GM19397 (cell line): ENCODE data around the gene VWF.
"Not testable (repeated sequence)": the region's sequence is repeated elsewhere in the genome, so short reads cannot be mapped to it uniquely, and the experiment has no call there.

Experiments
- ATAC-seq: cut with Tn5 transposase; IDR thresholded peaks from one replicate; pipeline ENCODE4 v1.9.1; 2021; ENCODE audit warnings: mild to moderate bottlenecking, moderate library complexity; ENCODE audit not compliant: unreplicated experiment

The VWF gene

DNA sequence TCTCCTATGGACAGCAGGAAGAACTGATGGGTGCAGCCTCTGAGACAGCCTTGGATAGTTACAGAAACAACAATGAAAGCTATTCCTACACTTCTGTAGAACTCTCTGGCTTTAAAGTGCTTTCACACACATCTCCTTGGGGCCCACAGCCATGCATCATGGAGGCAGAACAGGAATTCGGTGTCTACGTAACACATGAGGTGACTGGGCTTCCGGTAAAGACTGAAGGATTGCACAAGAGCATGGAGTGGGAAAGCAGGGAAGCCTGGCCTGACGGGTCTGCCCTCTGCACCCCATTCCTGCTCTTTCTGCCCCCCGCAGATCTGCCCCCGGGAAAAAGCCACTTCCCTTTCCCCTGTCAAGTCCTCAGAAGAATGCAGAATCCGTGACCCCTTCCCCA lies 82.6 kb downstream of the VWF start:
- ATAC-seq: no peak

DNA sequence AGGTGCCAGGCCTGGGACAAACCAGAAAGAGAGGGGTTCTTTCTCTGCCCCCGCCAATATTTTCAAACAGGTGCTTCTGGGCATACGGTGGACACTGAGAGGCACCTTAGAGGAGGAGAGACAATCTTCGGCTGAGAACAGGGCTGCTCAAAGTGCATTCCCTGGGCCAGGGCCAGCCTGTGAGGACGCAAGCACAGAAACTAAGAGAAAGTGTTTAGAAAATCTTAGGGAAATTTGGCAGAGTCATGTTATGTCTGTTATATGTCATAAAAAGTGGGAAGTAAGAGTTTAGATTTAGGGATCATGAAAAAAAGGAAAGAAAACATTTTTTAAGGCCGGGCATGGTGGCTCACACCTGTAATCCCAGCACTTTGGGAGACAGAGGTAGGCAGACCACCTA lies 83.7 kb downstream of the VWF start:
- no peak for ATAC-seq

DNA sequence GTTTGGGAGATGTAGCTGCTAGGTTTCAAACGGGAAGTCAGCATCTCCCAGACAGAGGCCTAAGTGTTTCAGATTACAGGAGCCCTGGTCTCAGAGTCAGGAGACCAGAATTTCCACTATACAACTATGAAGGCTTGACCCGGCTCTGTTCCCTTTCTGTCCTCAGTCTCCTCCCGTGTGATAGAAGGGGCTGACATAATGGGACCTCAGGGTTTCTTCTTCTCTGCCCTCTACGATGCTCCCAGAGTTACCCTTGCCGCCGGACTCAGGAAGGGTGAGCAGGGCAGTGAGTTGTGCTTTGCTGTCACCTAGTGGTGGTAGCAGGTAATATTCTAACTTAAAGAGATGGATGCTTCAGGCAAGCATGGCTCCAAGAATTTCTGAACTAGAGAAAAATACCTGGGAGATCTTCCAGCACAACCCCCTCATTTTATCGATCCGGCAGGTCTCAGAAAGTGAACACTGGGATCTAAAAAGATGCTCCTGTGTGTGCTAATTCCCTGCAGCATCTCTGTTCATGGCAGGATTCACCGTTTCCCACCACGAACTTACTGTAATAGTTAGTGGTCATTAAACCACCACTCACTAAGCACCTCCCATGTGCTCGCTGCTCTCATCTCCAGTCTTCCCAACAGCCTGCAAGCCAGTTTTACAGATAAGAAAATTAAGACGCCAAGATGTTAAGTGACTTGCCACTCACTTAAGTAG lies 84.4 kb downstream of the VWF start:
- ATAC-seq: no peak

DNA sequence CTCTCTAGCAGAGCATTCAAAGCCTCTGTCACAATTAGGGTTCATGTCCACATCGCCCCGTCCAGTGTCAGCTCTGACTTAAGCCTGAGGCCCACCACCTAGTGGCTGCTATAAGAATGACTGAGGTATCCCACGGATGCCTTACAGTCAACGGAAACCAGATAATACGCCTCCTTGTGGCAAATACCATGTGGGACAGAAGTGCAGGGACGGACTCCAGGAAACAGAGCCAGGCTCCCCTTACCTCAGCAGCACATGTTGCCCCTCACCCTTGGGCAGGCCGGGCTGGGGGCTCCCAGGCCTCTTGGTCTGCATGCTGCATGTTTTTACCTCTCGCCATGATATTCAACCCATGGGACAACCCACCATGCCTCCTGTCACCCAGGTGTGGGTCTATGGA lies 86.3 kb downstream of the VWF start:
- ATAC-seq: no peak

DNA sequence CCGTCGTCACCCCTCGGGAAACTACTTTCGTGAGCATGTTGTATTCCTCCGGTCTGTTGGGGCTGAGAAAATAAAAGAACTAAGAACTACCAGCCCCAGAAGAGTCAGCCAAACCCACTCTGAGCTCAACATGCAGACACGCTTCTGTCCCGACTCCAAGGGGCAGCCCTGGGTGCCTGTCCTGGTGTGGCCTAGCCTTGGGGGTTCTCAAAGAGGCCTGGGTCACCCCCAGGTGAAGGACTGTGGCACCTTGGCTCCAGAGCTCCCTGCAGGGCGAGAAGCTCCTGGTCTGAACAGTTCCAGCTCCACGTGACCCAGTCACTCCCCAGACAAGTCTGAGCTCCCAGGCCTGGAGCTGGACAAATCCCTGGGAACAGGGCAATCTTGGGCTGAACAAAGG lies 87.0 kb downstream of the VWF start:
- no peak for ATAC-seq

DNA sequence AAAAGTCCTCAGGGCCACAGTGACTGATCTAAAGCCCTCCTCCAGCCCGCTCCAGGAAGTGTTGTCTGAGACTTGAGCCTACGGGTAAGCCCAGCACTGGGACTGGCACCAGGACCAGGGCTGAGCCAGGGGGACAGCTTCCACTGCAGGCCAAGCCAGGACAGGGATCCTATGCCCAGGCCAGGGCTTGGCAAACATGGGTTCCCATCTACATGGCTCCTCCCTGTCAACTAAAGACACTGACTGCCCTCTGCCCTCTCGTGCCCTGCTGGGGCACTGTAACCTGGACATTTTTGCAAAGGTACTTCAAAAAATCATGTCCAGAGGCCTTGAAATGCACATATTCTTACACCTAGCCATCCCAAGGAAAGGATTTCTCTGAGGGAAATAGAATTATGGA lies 88.0 kb downstream of the VWF start:
- ATAC-seq: no peak

DNA sequence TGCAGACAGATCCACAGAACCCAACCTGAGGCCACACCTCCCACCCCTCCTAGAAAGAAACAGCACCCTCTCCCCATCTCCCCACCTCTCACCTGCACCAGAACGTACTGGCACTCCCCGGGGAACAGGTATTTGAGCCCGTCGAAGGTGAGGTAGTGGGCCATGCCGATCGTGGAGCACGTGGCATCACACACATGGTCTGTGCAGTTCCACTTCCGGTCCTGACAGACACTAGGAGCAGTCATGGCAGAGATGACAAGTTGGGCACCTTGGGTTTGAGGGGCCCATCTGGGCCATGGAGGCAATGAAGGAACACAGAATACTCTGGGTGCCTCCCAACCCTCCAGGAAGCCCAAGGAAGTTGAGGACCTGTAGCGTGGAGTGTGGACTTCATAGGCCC lies 89.9 kb downstream of the VWF start:
- no peak for ATAC-seq

DNA sequence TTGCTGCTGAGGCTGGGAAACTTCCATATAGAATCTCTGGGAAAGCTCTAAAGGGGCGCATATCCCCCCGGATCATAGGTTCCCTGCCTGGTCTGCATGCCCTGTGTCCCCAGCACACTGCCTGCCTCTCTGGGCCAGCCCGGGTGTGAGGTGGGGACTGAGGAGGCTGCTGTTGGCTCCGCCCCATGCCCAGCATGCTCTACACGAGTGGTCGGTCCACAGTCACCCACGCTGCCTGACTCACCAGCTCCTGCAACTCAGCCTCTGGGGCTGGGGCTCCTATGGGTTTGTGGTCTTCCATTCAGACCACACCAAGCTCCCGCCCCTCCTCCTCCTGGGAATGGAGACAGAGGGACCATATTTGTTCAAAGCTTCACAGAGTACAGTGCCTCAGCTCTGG lies 90.9 kb downstream of the VWF start:
- ATAC-seq: no peak

DNA sequence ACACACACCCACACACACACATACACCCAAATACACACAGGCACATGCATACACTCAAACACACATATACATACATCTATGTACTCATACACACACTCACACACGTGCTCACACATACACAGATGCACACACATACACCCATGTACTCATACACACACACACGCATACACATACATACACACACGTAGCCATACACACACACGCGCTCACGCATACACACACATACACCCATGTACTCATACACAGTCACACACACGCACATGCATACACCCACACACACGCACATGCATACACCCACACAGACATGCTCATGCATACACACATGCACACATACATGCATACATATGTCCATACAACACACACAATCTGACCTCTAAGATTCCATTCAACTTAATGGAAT lies 91.7 kb downstream of the VWF start:
- no peak for ATAC-seq

DNA sequence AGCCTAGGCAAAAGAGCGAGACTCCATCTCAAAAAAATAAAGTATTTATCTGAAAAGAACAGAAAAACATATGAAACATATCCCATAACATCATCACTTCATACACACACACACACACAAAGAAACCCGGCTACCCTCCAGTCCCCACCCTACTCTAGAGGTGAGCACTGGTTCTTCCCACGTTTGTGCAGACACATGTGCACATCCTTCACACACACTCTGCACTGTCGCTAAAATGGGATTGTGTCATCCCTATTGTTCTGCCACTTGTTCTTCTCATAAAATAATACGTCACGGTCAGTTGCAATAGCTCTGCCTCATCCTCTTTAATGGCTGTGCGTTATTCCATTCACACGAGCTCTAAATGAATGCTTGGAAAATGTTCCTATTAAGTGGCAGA lies 93.5 kb downstream of the VWF start:
- ATAC-seq: no peak

DNA sequence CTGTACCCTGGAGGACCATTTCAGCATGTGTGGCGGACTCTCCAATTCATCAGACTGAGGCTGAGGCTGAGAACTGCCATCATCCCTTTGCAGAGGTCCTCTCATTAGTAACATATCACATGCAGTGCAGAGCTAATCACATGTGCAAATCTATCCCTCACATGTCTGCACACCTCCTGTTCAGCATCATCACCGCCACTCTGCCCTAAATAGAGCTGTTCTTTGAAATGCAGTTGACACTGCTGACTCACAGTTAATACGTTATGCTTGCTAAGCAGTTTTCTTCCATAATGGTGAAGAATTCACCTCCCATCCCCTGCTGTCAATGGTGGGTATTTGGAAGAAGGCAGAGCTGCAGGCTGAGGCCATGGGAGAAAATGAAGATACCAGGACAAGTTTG lies 94.4 kb downstream of the VWF start:
- no peak for ATAC-seq

DNA sequence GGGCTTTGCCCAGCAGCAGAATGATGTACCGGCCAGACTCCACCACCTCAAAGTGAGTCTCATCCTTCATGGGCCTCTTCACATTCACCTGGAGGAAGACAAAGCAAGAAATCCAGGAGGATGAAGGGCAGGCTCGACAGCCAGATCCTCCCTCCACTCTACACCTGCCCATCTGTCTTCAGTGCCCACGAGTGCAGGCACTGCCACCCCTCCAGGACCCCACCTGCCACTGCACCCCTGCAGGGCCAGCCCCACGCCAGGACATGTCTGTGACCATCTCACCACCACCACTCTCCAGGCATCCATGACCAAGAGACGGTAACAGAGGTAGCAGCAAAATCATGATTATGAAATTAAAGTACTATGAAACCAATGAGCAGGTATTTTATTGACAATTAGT lies 95.1 kb downstream of the VWF start:
- ATAC-seq: no peak

DNA sequence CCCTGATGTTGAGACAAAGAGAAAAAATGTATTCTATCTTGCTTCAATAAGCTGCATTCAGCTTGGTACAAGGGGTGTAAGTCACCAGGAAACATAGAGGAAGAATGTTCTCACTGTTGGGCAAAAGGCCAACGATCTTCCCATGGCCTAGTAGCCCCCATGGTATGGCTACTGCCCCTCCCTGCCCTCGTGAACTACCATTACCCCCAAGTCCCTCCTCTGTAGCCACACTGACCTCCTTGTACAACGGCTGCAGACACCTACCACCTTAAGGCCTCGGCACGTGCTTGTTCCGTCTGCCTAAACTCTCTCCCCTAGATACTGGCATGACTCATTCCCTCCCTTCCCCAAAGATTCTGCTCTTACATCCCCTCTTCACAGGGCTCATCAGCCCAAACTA lies 97.5 kb downstream of the VWF start:
- no peak for ATAC-seq

DNA sequence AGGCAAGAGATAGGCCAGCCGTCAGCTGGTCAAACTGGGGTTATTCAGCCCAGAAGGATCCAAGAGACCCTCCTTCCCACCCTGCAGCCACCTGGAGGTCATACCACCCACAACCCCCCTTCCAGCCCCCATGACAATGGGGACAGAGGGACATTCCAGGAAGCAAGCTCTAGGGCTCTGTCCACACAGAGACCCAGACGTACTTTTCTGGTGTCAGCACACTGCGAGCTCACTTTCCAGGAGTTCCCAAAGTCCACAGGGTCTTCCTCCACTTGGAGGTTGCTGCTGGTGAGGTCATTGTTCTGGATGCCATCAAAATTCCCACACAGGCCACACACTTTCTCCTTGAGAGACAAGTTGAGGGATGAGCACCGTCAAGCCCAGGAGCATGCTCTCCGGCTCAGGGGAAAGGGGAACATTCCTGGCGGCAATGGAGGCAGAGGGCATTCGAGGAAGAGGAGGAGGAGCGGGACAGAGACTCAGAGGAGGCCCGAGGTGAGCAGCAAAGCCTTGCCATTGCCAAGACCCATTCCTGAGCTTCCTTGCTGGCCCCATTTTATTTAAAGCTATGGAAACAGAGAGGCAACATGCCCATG lies 98.7 kb downstream of the VWF start:
- not testable (repeated sequence) for ATAC-seq

DNA sequence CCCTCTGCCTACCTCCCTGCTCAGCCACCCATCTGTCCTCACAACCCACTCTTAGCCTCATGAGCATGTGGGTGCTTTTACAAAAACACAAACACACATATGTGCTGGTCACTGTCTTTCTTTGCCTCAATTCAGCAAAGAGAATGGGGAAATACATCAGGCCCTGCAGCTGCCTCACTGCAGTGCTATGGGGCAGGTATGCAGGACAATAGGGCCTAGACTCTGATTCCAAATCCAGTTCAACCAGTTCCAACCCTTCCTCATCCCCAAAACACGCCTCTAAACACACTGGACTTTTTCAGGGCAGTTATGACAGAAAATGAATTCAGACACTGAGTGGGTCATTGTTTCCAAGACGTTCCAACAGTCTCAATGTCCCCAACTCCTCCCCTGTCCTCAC lies 100.4 kb downstream of the VWF start:
- not testable (repeated sequence) for ATAC-seq

DNA sequence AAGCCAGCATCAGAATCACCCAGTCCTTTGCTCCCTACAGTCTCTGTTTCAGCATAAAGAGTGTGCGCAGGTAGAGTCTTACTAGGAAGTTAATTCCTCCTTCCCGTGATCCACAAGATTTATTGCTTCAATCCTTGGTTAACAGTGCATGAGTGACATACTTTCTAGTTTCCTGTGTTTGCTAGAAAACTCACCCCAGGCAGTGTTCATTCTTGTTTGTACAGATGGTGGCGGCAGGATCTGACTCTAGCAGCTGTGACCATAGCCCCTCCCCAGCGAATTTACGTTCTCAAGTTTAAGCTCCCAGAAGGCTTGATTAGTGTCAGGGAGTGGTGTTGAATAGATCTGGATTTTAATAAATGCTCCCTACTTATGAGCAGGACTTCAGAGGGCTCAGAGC lies 103.5 kb downstream of the VWF start:
- no peak for ATAC-seq

DNA sequence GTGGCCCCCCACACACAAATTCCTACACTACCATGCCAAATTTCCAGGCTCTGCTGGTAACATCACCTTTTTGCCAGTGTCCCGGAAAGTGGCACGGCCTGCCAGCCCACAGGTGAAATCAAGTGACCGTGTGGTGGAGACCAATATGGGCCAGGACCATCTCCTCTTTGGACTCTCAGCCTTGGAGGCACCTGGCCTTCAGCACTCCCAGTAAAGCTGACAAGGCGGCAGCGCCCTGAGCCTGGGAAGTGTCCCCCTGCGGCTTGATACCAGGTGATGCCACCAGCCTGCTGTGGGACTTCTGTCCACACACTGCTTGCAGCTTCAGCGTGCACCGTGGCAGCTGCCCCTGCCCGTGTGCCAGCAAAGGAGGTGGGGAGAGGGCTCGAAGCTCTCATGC lies 104.0 kb downstream of the VWF start:
- ATAC-seq: not testable (repeated sequence)

DNA sequence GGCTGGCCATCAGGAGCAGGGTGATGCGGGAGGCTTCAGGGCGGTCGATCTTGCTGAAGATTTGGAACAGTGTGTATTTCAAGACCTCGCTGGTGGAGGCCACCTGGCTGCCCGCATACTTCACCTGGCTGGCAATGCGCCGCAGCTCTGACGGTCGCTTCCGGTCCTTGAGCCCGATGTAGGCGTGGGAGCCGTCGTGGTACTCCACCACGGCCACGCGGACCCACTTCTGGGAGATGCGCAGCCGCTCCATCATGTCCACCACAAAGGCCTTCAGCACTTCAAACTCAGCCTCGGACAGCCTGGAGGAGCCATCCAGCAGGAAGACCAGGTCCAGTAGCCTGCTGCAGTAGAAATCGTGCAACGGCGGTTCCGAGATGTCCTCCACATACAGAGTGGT lies 105.2 kb downstream of the VWF start:
- not testable (repeated sequence) for ATAC-seq

DNA sequence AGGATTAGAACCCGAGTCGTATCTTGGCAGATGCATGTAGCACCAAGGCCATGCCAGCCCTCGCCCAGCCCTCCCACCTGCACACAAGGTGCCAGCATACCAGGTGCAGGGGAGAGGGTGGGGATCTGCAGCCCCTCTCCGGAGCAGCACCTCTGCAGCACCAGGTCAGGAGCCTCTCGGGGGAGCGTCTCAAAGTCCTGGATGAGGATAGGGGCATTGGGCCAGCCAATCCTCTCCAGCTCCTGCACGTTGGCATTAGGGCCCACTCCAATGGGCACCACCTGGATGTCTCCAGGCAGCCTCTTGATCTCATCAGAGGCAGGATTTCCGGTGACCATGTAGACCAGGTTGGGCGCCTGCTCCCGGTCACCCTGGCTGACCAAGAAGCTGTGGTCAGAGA lies 106.2 kb downstream of the VWF start:
- no peak for ATAC-seq

DNA sequence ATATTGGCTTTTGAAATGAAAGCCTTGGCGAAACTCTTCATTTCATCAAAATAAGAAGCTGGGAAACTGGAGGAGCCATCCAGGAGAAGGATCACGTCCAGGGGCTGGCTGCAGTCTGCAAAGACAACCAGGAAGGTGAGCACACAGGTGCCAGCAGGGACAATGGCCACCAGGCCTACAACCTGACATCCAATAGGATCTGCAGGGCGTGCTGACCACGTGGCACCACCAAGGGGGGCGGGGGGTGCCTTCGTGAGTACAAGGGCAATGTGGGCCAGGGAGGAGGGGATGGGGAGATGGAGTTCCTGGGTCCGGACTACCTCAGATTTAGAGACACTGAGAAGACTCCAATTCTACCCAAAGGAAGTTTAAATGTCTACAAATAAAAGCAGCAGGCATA lies 107.7 kb downstream of the VWF start:
- ATAC-seq: no peak

DNA sequence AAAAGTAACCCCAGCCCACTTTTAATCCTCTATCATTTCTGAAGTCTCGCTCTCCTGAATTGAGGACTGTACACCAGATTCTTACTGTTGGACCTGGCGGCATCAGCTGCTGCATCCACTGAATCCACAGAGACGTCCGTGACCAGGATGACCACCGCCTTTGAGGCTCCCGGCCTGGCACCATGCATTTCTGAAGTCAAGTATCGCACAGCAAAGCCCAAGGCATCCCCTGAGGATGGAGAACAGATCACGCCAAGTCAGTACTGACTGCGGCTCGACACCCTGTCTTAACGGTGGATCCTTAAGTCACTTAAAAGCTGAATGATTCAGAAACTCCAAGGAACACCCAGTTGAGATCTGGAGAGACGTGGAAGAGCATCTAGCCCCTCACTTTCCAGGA lies 108.5 kb downstream of the VWF start:
- not testable (repeated sequence) for ATAC-seq

DNA sequence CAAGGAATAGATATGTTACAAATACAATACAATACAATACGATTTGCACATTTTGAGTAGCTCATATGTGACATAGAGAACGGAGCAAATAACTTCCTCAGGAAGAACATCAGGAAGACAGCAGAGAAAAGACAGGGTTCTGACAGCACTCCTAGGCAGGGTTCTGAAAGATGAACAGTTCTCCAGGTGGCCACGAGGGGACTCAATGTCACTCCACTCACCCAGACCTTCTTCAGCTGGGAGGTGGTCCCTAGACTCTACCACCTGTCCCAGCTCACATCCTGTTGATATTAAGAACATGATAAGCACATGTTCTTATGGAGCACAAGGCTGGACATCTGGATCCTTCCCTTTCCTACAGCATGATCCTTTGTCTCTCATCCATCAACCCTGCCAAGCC lies 109.2 kb downstream of the VWF start:
- ATAC-seq: not testable (repeated sequence)
